MM.1S (cell line): ENCODE results near the gene ETV5.

Experiments used
- CTCF ChIP-seq: fragments of 300-600 bp; sonication (generic); IDR thresholded peaks from 2 replicates; pipeline ENCODE4 v1.5.1; 2016; ENCODE audit warnings: antibody characterized with exemption, low read length, mixed read lengths
- EZH2 ChIP-seq: fragments of 300-600 bp; sonication (generic); optimal IDR thresholded peaks from 2 replicates; pipeline ENCODE3; 2017; ENCODE audit warnings: low read depth, mild to moderate bottlenecking, antibody characterized with exemption, low read length, mixed read lengths
- EZH2phosphoT487 ChIP-seq: fragments of 300-600 bp; sonication (generic); IDR thresholded peaks from 2 replicates; pipeline ENCODE4 v1.6.1; 2018; ENCODE audit warnings: antibody characterized with exemption, low read length

GRCh38 chr3:186069199-186069598 is 39.7 kb downstream of the ETV5 start:
- no peak for TF ChIP-seq CTCF
- no peak for TF ChIP-seq EZH2
- TF ChIP-seq EZH2phosphoT487 = no peak
